Panc1 (cell line): ENCODE results near the gene HLCS. TPM values are rescaled to one million over a fixed set of nuclear protein-coding genes. Genes with fewer than 3 reads are reported as not detected.

Experiments
- ATAC-seq: fragments of 200-7000 bp; cut with Tn5 transposase; 2 replicates; pipeline ENCODE4 v1.9.1; 2020; ENCODE audit warnings: mild to moderate bottlenecking, moderate library complexity
- BruUV-seq: library from RNA; stranded (reverse); fragments of 400-500 nt; replicated peaks from 2 replicates; lab custom pipeline; 2021; lab: Mats Ljungman, UMichigan
- CTCF ChIA-PET: fragments of 300-600 bp; sonication (Branson Sonifier 250); formaldehyde crosslinking; loops from one replicate; lab custom pipeline; 2022; ENCODE audit warnings: antibody characterized with exemption; lab: Charles Lee
- POLR2A ChIA-PET: fragments of 300-600 bp; sonication (Branson Sonifier 250); formaldehyde crosslinking; loops from one replicate; lab custom pipeline; 2022; ENCODE audit warnings: antibody characterized with exemption; lab: Charles Lee
- DNase-seq: peaks from one replicate; pipeline ENCODE4 v3.0.0-alpha.2; 2010; ENCODE audit warnings: low read depth, low spot score
- H3K27ac ChIP-seq: 2 replicates; pipeline ENCODE4 v1.5.1; 2011; ENCODE audit warnings: mild to moderate bottlenecking, low read length, inconsistent platforms
- H3K27me3 ChIP-seq: fragments of 200-500 bp; sonication (Bioruptor generic); 2 replicates; pipeline ENCODE4 v1.6.0; 2014; ENCODE audit warnings: low read length, inconsistent platforms; ENCODE audit not compliant: control insufficient read depth, insufficient read depth
- H3K36me3 ChIP-seq: fragments of 200-500 bp; sonication (Bioruptor generic); 2 replicates; pipeline ENCODE4 v1.5.1; 2014; ENCODE audit warnings: inconsistent platforms, mild to moderate bottlenecking, low read length, moderate library complexity; ENCODE audit not compliant: control insufficient read depth, insufficient read depth
- H3K4me1 ChIP-seq: 2 replicates; pipeline ENCODE4 v1.5.1; 2011; ENCODE audit warnings: inconsistent platforms, mild to moderate bottlenecking, low read length, moderate library complexity; ENCODE audit not compliant: control insufficient read depth, insufficient read depth
- H3K4me3 ChIP-seq, 2 experiments: 2 replicates each; pipeline ENCODE4 v1.5.1; 2011 to 2012; ENCODE audit warnings: low read depth in 2 of 2, low read length in 2 of 2, mild to moderate bottlenecking in 2 of 2, inconsistent platforms in 1 of 2, moderate library complexity in 1 of 2
- H3K9me3 ChIP-seq: fragments of 200-500 bp; sonication (Bioruptor generic); 2 replicates; pipeline ENCODE4 v1.5.1; 2014; ENCODE audit warnings: low read depth, mild to moderate bottlenecking, inconsistent platforms, low read length, moderate library complexity; ENCODE audit not compliant: control insufficient read depth, insufficient read depth
- POLR2AphosphoS5 ChIP-seq: IDR thresholded peaks from 2 replicates; pipeline ENCODE4 v1.6.1; 2012; ENCODE audit warnings: mild to moderate bottlenecking, low read depth, low read length, moderate library complexity
- REST ChIP-seq, 2 experiments: IDR thresholded peaks; 2 replicates each; pipeline ENCODE4 v1.6.1; 2011 to 2012; ENCODE audit warnings: low read depth in 2 of 2, control low read depth in 1 of 2, low read length in 1 of 2, mild to moderate bottlenecking in 1 of 2, moderate library complexity in 1 of 2; ENCODE audit not compliant: insufficient read depth in 1 of 2
- SIN3A ChIP-seq: IDR thresholded peaks from 2 replicates; pipeline ENCODE4 v1.6.1; 2012; ENCODE audit warnings: low read depth, mild to moderate bottlenecking, low read length, moderate library complexity, borderline replicate concordance; ENCODE audit not compliant: insufficient read depth
- TCF7L2 ChIP-seq: IDR thresholded peaks from 2 replicates; pipeline ENCODE4 v1.6.1; 2011; ENCODE audit warnings: mild to moderate bottlenecking, low read depth, low read length, inconsistent platforms
- in situ Hi-C: cut with HindIII; loops from 2 replicates; pipeline ENCODE4 v1.10.0; 2016; ENCODE audit warnings: low sequenced_read_pairs, low pct_unique_long_range_greater_than_20kb
- intact Hi-C: fragments of 100-400 bp; cut with micrococcal nuclease; formaldehyde crosslinking; loops from one replicate; pipeline ENCODE4 v1.10.0; 2022; ENCODE audit not compliant: unreplicated experiment
- total RNA-seq: library from RNA; stranded (reverse); gene quantifications from one replicate; pipeline ENCODE4 v1.2.1, GENCODE V29; 2021; ENCODE audit not compliant: unreplicated experiment
- TF ChIP-seq, protein P1 (sequence below): fragments of 450-650 bp; IDR thresholded peaks from 2 replicates; pipeline ENCODE4 v1.5.1; 2017; ENCODE audit warnings: mild to moderate bottlenecking

Gene HLCS
- total RNA-seq, 1 experiment from 2014 or later: 15.3 TPM

DNA sequence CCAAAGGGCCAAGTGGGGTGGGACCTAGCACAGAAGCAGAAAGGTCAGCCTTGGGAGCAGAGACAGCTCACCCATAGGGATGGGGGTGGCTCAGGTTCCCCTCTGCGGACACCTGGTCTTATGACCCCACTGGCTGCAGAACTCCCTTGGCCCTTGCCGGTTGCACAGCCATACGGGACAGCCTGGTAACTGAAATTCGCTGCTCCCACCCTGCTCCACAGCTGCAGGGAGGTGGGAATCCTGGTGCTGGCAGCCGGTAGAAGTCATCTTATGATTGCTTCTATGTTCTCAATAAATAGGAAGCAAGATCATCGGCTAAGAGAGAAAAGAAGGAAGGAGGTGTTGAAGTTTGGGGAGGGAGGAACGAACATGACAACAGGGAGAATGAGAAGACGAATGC is 64.1 kb downstream of the HLCS start:
- no peak for DNase-seq
- TF ChIP-seq POLR2AphosphoS5: no peak
- TF ChIP-seq, protein P1, sequence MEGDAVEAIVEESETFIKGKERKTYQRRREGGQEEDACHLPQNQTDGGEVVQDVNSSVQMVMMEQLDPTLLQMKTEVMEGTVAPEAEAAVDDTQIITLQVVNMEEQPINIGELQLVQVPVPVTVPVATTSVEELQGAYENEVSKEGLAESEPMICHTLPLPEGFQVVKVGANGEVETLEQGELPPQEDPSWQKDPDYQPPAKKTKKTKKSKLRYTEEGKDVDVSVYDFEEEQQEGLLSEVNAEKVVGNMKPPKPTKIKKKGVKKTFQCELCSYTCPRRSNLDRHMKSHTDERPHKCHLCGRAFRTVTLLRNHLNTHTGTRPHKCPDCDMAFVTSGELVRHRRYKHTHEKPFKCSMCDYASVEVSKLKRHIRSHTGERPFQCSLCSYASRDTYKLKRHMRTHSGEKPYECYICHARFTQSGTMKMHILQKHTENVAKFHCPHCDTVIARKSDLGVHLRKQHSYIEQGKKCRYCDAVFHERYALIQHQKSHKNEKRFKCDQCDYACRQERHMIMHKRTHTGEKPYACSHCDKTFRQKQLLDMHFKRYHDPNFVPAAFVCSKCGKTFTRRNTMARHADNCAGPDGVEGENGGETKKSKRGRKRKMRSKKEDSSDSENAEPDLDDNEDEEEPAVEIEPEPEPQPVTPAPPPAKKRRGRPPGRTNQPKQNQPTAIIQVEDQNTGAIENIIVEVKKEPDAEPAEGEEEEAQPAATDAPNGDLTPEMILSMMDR: no peak
- no peak for TF ChIP-seq TCF7L2
- TF ChIP-seq SIN3A: no peak
- TF ChIP-seq REST (IDR thresholded peaks at IDR 0.05; ENCODE audit: insufficient read depth in 1 of 2, low read depth in 2 of 2, low read length in 1 of 2): no peak
- intact Hi-C loops (no loop called here), in situ Hi-C loops (no loop called here)
- Histone ChIP-seq H3K27me3 (no peaks in the 10 kb centered on the region), H3K36me3 (no peaks in the 10 kb centered on the region), H3K4me3 (no peak overlapping the region), H3K27ac (no peak overlapping the region), H3K9me3 (no peaks in the 10 kb centered on the region), H3K4me1 (no peaks in the 10 kb centered on the region)
- BruUV-seq: no TSS peak
- no peak for ATAC-seq
- POLR2A ChIA-PET: no interaction called here
- CTCF ChIA-PET: no interaction called here

GRCh38 chr21:36901575-36901974 is 64.9 kb downstream of the HLCS start:
- intact Hi-C loops: no loop called here
- in situ Hi-C loops: no loop called here
- ATAC-seq: no peak

More at GRCh38 chr21:36901575-36901974, 64.9 kb downstream of the HLCS start:
- Histone ChIP-seq H3K4me3 (no peak overlapping the region), H3K27ac (no peak overlapping the region), H3K27me3 (no peaks in the 10 kb centered on the region), H3K9me3 (no peaks in the 10 kb centered on the region), H3K4me1 (no peaks in the 10 kb centered on the region), H3K36me3 (no peaks in the 10 kb centered on the region; the same call in 1 of the 2 replicates)
- DNase-seq: no peak
- no TSS peak for BruUV-seq
- TF ChIP-seq TCF7L2 (no peak), REST (IDR thresholded peaks at IDR 0.05; ENCODE audit: insufficient read depth in 1 of 2, low read depth in 2 of 2, low read length in 1 of 2) (no peak), SIN3A (no peak), POLR2AphosphoS5 (no peak)
- TF ChIP-seq, protein P1: no peak
- CTCF ChIA-PET: no interaction called here
- POLR2A ChIA-PET: no interaction called here
